DND-41 (cell line): ENCODE results near the gene OSBPL7.

Experiments
- CTCF ChIP-seq: IDR thresholded peaks from 2 replicates; pipeline ENCODE4 v1.5.1; 2012; ENCODE audit warnings: borderline replicate concordance, low read length, moderate library complexity, mild to moderate bottlenecking; ENCODE audit not compliant: poor library complexity, severe bottlenecking; ENCODE audit errors: extremely low read depth
- EZH2 ChIP-seq: IDR thresholded peaks from 3 replicates; pipeline ENCODE4 v1.6.1; 2012; ENCODE audit warnings: borderline replicate concordance, low read depth, mild to moderate bottlenecking, moderate library complexity, low read length, inconsistent platforms; ENCODE audit not compliant: severe bottlenecking

GRCh38 chr17:47860386-47860785, 38.8 kb upstream of the OSBPL7 start:
- TF ChIP-seq CTCF (no peak), EZH2 (no peak)
